RWPE1 (cell line): ENCODE data around the gene PCDHB10.
A peak's percentile ranks its signal among the peaks of the same experiment; 100 is the strongest.
"Not testable (repeated sequence)": the region's sequence is repeated elsewhere in the genome, so short reads cannot be mapped to it uniquely, and the experiment has no call there.

Source experiments
- CTCF ChIA-PET: fragments of 350-600 bp; sonication (Branson Sonifier 250); formaldehyde crosslinking; extraction: SDS; loops from one replicate; lab custom pipeline; 2021; lab: Yijun Ruan, JAX
- POLR2A ChIA-PET: fragments of 400-600 bp; formaldehyde crosslinking; extraction: SDS; loops from one replicate; lab custom pipeline; 2020; ENCODE audit warnings: antibody characterized with exemption; ENCODE audit not compliant: low non-redundant PET; lab: Yijun Ruan, JAX
- DNase-seq: peaks from one replicate; pipeline ENCODE4 v3.0.0; 2012; ENCODE audit warnings: low spot score
- H3K27ac ChIP-seq: fragments of 450-650 bp; 2 replicates; pipeline ENCODE4 v1.5.1; 2017
- CTCF ChIP-seq: fragments of 450-650 bp; conservative IDR thresholded peaks from 2 replicates; pipeline ENCODE4 v1.5.1; 2017; ENCODE audit warnings: low read depth, mild to moderate bottlenecking

Gene PCDHB10

GRCh38 chr5:141180313-141180712, 11.8 kb upstream of the PCDHB10 start:
- POLR2A ChIA-PET, result no interaction called here
- no peak for TF ChIP-seq CTCF
- no peak for DNase-seq
- H3K27ac ChIP-seq, result no peak overlapping the region
- CTCF ChIA-PET, result interaction anchor here (0.5 kb wide), 1 partner anchor 65 kb away, joined by 3 read pairs; no protein-coding TSS in a partner anchor

- no peak for DNase-seq
- POLR2A ChIA-PET, result no interaction called here
- CTCF ChIA-PET, result interaction anchor here (0.5 to 0.8 kb wide), 3 partner anchors 8 to 139 kb away, joined by 3 to 7 read pairs (median 4); partner anchors contain the start of gene TAF7
- H3K27ac ChIP-seq, result no peak within 1 kb of the TSS
- TF ChIP-seq CTCF, result peak; percentile 30
These were observed 9.9 kb upstream of the PCDHB10 start, which contains the start of gene PCDHB16 for GRCh38 chr5:141182248-141182647. TSS of gene PCDHB16 (plus strand) at chr5:141182387. CDS start at chr5:141182560, 173 bp downstream.

DNA sequence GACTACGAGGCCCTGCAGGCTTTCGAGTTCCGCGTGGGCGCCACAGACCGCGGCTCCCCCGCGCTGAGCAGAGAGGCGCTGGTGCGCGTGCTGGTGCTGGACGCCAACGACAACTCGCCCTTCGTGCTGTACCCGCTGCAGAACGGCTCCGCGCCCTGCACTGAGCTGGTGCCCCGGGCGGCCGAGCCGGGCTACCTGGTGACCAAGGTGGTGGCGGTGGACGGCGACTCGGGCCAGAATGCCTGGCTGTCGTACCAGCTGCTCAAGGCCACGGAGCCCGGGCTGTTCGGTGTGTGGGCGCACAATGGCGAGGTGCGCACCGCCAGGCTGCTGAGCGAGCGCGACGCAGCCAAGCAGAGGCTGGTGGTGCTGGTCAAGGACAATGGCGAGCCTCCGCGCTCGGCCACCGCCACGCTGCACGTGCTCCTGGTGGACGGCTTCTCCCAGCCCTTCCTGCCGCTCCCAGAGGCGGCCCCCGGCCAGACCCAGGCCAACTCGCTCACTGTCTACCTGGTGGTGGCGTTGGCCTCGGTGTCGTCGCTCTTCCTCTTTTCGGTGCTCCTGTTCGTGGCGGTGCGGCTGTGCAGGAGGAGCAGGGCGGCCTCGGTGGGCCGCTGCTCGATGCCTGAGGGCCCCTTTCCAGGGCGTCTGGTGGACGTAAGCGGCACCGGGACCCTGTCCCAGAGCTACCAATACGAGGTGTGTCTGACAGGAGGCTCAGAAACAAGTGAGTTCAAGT, 7.9 kb upstream of the PCDHB10 start:
- DNase-seq, H3K27ac ChIP-seq, CTCF ChIA-PET, POLR2A ChIA-PET: not testable (repeated sequence)

- TF ChIP-seq CTCF, result peak; percentile 68
- H3K27ac ChIP-seq, result no peak within 1 kb of the TSS
- POLR2A ChIA-PET, result no interaction called here
- CTCF ChIA-PET, result interaction anchor here (0.5 to 1.9 kb wide), 9 partner anchors 10 to 231 kb away, joined by 3 to 7 read pairs (median 3); partner anchors contain the start of gene PCDHGB7
- DNase-seq, result no peak
These were observed 5.1 kb upstream of the PCDHB10 start, which contains the start of gene PCDHB9 for GRCh38 chr5:141186897-141187512. TSS of gene PCDHB9 (plus strand) at chr5:141187161. CDS start at chr5:141187319, 158 bp downstream.

GRCh38 chr5:141188682-141189081, 3.5 kb upstream of the PCDHB10 start:
- POLR2A ChIA-PET, CTCF ChIA-PET, H3K27ac ChIP-seq, DNase-seq: not testable (repeated sequence)

- H3K27ac ChIP-seq, CTCF ChIA-PET, POLR2A ChIA-PET, DNase-seq: not testable (repeated sequence)
These were observed 3.0 kb upstream of the PCDHB10 start for GRCh38 chr5:141189131-141189530.

- CTCF ChIA-PET, DNase-seq, H3K27ac ChIP-seq, POLR2A ChIA-PET: not testable (repeated sequence)
These were observed 2.2 kb downstream of the PCDHB10 start for GRCh38 chr5:141194332-141194731.

DNA sequence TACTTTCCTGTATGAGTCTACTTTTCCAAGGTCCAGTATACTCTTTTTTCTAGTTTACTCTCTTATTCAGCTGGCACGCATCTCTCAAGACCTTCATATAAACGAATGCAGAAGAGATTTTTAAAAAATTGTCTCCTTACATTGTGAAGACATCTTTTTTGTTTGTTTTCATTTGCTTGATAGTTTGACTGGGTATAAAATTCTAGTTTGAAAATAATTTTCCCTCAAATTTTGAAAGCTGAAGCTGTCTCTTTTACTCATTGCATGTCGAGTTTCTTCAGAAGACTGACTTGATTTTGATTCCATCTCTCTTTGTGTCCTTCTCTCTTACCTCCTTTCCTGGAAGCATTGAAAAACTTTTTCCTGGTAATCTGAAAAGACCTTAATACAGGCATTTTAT, 4.2 kb downstream of the PCDHB10 start:
- H3K27ac ChIP-seq, result no peak overlapping the region
- ChIA-PET CTCF (interaction anchor here (0.6 to 1.2 kb wide), 5 partner anchors 8 to 432 kb away, joined by 3 to 5 read pairs (median 3); no protein-coding TSS in a partner anchor), POLR2A (no interaction called here)
- TF ChIP-seq CTCF, result no peak
- no peak for DNase-seq
